ENCODE results near the gene RAB21.

GRCh38 chr12:71786829-71787228, 32.2 kb downstream of the RAB21 start:
- TF ChIP-seq GATA3 (IDR thresholded peaks at IDR 0.05; ENCODE audit: low read depth, low read length) (no peak), GATA2 (IDR thresholded peaks at IDR 0.05; ENCODE audit: low read depth, low read length) (no peak)

All from SH-SY5Y (cell line).